SK-N-SH (cell line): ENCODE results near the gene GPRIN3.

Source experiments
- EZH2phosphoT487 ChIP-seq: fragments of 200-600 bp; sonication (generic); IDR thresholded peaks from 2 replicates; pipeline ENCODE4 v1.6.1; 2017; ENCODE audit warnings: low read depth, mixed run types, mild to moderate bottlenecking, antibody characterized with exemption, moderate library complexity, borderline replicate concordance
- GABPA ChIP-seq: IDR thresholded peaks from 2 replicates; pipeline ENCODE4 v1.4.0; 2012; ENCODE audit warnings: low read depth, mild to moderate bottlenecking
- POLR2AphosphoS5 ChIP-seq: IDR thresholded peaks from 2 replicates; pipeline ENCODE4 v1.6.1; 2012; ENCODE audit warnings: low read depth, low read length
- REST ChIP-seq: IDR thresholded peaks from 2 replicates; pipeline ENCODE4 v1.6.1; 2012; ENCODE audit warnings: mild to moderate bottlenecking, low read depth, low read length, moderate library complexity
- RXRA ChIP-seq: IDR thresholded peaks from 2 replicates; pipeline ENCODE4 v1.4.0; 2012; ENCODE audit warnings: low read depth, mild to moderate bottlenecking, borderline replicate concordance
- SMC3 ChIP-seq: IDR thresholded peaks from 2 replicates; pipeline ENCODE4 v1.6.1; 2012; ENCODE audit warnings: low read depth, low read length, improper control_type of control experiment
- TCF12 ChIP-seq: IDR thresholded peaks from 2 replicates; pipeline ENCODE4 v1.4.0; 2012
- USF2 ChIP-seq: fragments of 150-350 bp; IDR thresholded peaks from 2 replicates; pipeline ENCODE4 v1.6.1; 2017; ENCODE audit warnings: antibody characterized with exemption, low read length, low read depth, borderline replicate concordance
- TF ChIP-seq, protein P1 (sequence below): fragments of 200-600 bp; sonication (generic); IDR thresholded peaks from 2 replicates; pipeline ENCODE4 v1.6.1; 2017; ENCODE audit warnings: antibody characterized with exemption, mild to moderate bottlenecking, moderate library complexity

- TF ChIP-seq, protein P1, sequence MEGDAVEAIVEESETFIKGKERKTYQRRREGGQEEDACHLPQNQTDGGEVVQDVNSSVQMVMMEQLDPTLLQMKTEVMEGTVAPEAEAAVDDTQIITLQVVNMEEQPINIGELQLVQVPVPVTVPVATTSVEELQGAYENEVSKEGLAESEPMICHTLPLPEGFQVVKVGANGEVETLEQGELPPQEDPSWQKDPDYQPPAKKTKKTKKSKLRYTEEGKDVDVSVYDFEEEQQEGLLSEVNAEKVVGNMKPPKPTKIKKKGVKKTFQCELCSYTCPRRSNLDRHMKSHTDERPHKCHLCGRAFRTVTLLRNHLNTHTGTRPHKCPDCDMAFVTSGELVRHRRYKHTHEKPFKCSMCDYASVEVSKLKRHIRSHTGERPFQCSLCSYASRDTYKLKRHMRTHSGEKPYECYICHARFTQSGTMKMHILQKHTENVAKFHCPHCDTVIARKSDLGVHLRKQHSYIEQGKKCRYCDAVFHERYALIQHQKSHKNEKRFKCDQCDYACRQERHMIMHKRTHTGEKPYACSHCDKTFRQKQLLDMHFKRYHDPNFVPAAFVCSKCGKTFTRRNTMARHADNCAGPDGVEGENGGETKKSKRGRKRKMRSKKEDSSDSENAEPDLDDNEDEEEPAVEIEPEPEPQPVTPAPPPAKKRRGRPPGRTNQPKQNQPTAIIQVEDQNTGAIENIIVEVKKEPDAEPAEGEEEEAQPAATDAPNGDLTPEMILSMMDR = no peak
- TF ChIP-seq POLR2AphosphoS5 = no peak
- no peak for TF ChIP-seq USF2
- TF ChIP-seq SMC3 = no peak
- TF ChIP-seq GABPA = no peak
- TF ChIP-seq TCF12 = no peak
- no peak for TF ChIP-seq RXRA
- TF ChIP-seq REST = no peak
- TF ChIP-seq EZH2phosphoT487 = no peak
Observed at GRCh38 chr4:89196056-89196674, 111.4 kb downstream of the GPRIN3 start.
